Measurements from ENCODE around the gene NOTUM.

NOTUM gene

DNA sequence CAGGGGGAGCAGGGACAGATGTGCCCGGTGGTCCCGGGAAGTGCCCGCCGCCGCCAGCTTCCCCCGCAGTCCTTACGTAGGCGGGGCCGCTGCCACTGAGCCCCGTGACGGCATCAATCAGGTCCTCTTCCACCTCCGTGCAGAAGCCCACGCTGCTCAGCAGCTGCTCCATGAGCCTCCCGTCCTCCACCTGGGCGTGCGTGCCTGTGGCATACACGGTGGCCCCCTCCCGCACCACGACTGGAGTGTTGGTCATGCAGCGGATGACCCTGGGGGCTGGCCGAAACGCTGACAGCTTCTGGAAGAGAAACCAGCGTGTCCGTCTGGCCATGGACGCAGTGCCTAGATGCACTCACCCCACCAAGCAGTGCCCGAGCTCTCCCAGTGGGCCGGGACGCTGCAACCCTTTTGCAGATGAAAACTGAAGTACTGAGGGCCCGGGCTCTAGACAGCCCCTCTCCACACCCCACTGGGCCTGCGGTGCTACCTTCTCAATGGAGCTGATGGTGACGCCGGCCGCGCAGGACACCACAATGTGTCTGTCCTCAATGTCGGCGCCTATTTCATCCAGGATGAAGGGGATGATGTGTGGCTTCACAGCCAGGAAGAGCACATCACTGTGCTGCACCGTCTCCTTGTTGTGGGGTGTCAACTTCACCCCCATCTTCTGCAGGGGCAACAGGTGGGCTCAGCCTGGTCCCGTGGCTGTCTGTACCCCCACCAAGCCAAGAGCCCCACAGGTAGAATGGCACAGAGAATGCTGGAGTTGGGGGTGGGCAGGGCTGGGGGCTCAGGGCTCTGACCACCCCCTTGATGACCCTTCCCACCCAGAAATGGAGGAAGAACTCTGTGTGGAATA, 25.9 kb downstream of the NOTUM start:
- DNase-seq = no peak

DNA sequence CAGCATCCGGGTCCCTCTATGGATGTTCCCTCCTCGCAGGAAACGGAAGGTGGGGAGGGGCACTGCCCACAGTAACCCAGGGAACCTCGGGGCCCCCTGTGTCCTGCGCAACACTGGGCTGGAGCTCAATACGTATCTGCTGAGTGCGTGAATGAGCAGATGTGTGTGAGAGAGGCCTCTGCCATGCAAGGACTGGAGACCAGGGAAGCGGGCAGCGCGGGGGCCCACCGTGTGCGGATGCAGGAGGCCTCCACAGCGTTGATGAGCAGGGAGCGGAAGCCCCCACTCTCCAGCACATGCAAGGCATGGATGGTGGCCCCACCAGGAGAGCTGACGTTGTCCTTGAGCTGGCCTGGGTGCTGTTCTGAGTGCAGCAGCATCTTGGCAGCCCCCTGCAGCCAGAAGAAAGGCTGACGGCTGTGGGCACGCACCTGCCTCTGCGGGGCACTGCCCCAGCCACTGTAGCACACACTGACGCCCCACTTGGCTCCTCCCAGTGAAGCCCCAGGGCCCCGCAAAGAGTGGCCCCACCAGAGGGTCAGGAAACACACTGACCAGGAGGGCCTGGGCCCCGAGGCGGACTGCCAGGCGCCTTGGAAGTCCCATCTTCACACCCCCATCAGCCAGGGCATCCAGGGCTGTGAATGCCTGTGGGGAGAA, 26.8 kb downstream of the NOTUM start:
- DNase-seq = no peak

DNA sequence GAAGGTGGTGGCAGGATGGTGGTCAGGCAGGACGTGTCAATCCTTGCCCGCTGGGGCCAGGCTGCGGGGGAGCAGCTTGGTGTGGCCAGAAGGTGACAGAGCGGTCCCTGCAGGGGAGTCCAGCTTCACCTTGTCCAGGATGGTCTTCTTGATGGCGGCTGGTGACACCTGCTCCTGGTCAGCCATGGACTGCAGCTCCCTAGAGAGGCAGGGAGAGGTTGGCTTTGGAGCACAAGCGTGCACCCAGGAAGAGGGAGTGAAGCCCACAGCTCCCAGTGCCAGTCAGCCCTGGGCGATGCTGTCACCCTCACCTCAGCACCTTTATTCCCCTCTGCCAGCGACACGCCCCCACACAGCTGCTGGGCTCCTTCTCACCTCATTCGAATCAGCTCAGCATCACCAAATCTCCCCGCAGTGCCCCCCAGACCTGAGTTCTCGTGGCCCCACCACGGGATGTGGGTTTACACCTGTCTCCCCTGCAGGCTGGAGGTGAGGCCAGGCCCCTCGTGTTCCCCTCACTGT, 27.7 kb downstream of the NOTUM start:
- DNase-seq = no peak

DNA sequence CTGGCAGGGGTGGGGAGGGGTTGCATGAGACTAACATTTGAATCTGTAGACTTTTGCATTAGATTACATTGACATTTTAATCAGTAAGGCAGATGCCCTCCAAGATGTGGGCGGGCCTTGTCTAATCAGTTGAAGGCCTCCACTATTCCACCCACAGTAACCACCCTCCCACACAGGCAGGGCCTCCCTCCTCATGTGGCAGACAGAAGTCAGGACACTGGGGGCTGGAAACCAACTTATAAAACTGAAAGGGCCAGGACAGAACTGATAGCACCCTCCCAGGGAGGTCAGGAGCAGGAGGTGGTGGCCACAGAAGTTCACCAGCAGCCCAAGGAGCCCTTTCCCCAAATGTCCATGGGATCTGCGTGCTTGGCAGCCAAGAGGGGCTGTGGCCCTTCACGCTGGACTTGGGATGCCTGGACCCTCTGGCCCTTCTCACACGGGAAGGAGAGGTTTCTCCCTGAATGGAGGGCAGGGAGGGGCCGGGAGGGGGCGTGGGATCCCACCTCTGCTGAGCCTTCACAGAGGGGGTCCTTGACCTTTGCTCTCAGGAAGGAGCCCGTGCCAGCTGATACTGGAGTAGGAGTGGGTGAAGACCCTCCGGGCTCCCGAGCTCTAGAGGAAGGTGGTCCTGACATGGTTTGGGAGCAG, 28.5 kb downstream of the NOTUM start:
- no peak for DNase-seq

DNA sequence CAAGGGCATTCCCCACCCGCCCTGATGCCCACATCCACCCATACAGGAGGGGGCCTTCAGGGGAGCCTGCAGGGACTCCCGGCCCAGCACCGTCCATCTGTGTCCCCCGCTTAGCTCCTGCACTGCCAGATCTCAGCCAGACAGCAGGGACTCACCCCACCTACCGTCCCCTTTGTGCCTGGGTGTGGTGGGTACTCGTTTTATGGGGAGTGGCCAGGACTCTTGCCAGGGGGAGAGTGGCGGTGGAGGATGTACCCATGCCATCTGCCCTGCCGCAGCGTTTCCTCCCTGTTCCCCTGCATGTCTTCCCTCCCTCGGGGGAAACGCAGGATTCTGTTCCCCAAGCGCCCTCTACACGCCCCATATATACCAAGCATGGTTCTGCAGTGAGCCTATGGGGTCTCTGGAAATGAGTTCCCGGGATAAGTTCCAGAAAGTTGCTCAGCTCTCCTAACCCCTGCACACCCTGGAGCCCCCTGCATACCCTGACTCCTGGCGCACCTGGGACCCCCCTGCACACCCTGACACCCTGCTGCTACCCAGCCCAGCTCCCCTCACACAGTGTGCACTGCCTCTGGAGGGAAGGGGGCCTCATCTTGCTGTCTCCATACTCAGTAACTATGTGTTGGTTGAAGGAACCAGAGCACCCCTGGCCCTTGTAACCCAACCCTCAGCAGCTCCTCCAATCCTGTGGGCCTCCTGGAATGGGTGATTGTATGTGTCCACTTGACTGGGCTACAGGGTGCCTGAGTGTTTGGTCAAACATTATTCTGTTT, 29.2 kb downstream of the NOTUM start:
- no peak for DNase-seq

DNA sequence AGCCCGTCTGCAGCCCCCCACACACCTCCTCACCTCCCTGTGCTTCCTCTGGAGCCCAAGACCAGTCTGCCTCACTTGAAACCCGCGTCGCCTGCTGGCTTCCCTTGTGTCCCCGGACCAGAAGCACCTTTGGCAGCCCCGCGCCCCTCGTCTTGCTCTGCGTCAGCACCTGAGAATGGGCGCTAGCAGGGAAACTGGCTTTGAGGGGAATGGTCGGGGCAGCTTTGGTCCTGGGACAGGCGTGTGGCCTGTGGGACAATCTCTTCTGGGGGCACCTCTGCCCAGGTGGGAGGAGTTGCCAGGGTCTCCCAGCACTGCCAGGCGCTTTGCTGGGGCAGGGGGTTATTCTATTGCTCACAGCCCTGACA, 29.8 kb downstream of the NOTUM start:
- no peak for DNase-seq

DNA sequence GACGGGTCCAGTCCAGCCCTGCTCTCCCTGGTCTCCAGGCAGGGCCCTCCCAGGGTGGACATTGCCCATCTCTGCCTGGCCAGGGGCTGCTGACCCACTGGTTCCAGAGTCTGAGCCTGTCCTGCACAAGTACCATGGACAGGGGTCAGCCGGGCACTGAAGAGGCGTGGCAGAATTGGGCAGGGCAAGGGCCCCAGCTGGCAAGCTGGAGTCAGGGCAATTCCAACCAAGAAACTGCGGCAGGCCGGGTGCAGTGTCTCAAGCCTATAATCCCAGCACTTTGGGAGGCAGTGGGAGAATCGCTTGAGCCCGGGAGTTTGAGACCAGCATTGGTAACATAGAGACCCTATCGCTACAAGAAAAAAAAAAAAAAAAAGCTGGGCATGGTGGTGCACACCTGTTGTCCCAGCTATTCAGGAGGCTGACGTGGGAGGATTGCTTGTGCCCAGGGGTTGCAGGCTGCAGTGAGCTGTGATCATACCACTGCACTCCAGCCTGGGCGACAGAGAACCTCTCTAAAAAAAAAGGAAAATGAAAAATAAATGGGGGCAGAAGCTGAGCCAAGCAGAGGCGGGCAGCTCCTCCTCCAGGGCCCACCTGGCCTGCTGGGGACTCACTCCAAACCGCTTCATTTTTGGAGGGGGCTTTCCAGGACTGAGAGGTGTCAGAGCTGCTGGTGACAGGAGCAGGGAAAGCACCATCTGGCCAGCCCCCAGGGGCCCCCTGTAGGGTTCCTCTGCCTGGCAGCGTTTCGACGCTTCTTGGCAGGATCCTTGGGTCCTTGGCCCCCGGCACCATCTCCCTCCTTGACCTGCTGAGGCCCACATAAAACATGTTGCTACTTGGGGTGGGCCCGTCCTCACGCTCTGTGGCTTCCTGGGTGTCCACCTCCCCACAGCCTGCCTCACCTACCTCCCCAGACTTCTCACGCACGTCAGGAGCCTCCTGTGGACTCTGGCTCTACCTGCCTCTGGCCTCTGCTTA, 30.6 kb downstream of the NOTUM start:
- no peak for DNase-seq

DNA sequence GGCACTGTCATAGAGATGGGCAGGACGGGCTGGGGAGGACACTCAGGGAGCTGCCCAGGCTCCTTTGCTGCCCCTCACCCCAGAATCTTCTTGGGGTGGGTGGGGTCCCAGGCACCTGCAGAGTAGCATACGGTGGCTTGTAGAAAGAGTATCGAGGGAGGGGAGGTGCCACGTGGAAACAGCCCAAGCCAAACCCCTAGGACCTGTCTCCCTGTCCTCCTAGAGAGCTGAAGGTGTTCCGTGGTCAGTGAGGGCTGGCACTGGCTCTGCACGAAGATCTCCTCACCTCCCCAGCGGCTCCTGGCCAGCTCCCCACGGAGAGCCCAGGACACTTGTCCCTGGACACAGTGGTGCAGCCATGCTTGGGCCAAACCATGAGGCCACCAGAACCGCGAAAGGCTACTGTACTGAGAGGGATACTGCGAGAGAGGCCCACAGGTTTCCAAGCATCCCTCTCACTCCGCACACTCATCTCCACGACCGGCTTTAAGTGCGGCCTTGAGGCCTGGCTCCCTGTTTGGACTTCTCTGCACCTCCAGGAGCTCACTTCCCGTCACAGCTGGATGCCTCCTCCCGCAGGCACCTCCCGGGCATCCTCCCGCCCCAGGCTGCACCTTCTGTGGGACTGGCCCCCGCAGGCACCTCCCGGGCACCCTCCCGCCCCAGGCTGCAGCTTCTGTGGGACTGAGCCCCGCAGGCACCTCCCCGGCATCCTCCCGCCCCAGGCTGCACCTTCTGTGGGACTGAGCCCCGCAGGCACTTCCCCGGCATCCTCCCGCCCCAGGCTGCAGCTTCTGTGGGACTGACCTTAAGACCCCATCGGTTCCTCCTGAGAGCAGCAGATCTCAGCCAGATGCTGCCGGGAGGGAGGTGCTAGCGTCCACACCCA, 31.5 kb downstream of the NOTUM start:
- no peak for DNase-seq

DNA sequence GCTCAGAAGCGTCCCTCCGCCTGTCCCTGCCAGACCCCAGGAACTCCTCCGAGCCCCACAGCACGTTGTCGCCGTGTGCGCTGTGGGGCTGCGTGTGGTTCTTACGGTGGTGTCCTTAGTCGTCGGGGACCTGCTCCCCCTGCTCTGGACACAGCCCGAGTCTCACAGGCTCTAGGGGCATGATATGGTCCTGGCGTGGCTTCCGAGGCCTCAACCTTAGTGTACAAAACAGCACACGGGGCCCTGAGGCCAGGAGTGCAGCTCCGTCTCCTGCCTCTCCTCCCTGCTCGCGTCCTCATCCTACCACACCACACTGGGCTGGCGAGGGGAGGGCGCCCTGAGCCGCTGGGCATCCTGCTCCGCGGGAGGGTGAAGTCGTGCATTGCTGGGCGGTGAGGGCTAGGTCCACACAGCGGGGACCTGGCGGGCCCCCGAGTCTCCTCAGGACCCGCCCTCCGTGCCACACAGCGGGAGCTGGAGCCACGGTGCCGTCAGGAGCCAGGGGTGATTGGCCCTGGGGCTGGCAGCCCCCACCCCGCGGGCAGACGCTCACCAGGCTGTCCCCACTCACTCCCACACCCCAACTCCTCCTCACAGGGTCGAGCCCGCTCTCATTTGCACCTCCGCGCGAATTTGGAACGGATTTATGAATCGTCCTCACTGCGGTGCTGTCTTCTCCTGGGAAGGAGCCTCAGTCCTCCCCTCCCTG, 32.3 kb downstream of the NOTUM start:
- DNase-seq = no peak

DNA sequence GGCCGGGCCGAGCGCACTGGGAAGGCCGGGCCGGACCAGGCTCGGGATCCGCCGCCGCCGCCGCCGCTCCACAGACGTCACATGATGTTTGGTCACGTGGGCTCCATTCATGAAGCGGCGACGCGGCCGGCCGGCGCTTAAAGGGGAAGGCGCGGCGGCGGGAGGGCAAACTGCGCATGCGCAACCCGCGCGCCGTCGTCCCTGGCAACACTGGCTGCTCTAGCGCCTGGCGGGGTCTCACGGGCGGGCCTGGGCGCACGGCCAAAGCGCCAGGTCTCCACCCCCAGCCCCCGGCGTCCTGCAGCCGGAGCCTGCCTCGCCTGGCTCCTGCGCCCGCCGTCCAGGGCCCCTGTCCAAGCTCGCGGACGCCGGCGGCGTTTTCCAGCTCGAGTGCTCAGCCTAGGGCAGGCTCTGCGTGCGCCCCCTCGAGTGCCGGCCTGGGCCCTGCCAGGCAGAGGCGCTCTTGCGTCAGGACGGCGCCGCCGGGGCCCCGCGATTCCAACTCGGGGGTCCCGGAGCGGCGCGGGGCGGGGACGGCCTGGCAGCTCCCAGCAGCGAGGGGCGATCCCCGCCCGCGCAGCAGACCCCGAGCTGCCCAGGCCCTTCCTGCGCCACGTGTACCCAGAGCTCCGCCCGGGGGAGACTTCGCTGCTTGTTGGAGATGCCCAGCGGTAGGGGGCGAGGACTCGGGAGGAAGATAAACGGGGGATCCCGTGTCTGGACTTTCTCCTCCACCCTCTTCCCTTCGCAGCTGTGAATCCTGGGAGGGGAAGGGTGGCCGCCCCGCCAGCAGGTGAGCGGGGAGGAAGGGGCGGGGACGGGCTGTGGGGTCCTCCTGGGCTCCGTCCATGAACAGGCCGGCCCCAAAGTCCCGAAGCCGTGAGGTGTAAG, 33.1 kb downstream of the NOTUM start, which contains the start of gene MAFG:
Gene MAFG (minus strand): TSS at position 83 of the 891 bp plus-strand sequence. CDS start 4,550 bp downstream, outside the sequence.
- peak; percentile 85 for DNase-seq

DNA sequence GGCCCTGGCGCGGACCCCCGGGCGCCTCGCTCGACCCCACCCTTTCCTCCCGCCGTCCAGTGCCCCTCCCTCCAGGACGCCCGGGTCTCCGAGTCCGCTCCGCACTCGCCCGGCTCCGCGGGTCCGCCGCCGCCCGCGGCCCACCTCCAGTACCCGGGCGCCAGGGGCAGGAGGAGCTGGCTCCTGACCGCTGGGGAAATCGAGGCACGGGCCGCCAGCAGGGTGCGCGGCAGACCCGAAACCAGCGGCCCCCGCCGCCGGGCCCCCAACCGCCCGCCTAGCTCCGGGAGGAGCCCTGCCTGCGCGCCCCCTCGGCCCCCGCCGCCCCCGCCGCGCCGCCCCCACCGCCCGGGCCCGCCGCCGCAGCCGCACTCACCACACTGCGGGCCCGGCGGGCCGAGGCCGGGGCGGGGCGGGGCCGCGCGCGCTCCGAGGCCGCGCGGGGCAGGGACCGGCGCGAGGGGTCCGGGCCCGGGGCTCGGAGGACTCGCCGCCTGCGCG, 33.8 kb downstream of the NOTUM start:
- no peak for DNase-seq

DNA sequence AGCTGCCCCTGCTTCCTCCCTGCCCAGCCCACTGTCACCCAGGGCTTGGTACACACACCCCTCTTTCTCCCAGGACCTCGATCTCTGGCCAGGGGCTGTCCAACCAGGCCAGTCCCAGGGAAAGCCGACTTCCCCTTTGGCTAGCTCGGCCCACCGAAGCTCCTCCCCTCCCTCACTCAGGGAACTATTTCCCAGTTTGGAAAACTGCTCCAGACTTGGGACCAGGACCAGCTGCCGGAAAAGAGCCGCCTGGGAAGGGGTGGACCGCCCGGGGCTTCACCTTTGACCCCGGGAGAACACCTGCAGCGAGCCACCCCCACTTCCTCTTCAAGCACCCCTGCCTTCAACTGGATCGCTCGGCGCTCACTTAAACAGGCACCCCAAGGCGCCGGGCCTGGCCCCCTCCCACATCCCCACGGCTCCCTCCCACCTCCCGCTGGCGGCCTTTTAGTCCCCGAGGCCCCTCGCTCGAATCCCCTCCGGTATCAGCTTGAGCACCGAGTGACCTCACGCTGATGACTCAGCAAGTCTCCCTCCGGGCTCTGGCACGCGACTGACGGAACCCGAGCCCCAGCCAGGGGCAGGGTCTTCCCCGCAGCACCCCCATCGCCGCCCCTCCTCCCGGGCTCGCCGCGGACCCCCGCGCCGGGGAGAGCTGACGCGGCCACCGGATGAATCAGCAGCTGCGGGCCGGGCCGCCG, 34.4 kb downstream of the NOTUM start:
- no peak for DNase-seq

DNA sequence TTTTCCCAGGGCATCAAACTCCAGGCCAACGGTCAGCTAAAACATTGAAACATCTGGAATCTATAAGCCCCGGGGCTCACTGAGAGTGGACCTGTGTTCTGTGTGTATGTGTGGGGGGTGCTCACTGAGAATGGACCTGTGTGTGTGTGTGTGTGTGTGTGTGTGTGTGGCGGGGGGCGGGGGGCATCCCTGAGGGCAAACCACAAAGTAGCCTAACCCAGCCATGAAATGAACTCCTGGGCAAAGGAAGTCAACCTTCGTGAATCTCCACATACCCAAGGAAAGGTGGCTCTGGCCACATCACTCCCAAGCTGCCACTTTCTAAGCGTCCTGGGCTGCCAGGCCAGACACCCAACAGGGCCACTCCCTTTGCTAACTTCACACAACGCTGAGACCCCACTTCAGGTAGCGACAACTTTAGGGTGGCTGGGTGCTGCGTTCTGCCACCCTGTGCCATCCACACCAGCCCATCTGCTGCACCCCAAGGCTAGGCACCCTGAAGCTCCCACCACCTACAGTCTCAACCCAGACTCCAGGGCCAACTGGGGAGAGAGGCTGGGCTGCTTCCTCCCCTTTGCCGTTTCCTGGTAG, 35.0 kb downstream of the NOTUM start:
- DNase-seq = no peak

DNA sequence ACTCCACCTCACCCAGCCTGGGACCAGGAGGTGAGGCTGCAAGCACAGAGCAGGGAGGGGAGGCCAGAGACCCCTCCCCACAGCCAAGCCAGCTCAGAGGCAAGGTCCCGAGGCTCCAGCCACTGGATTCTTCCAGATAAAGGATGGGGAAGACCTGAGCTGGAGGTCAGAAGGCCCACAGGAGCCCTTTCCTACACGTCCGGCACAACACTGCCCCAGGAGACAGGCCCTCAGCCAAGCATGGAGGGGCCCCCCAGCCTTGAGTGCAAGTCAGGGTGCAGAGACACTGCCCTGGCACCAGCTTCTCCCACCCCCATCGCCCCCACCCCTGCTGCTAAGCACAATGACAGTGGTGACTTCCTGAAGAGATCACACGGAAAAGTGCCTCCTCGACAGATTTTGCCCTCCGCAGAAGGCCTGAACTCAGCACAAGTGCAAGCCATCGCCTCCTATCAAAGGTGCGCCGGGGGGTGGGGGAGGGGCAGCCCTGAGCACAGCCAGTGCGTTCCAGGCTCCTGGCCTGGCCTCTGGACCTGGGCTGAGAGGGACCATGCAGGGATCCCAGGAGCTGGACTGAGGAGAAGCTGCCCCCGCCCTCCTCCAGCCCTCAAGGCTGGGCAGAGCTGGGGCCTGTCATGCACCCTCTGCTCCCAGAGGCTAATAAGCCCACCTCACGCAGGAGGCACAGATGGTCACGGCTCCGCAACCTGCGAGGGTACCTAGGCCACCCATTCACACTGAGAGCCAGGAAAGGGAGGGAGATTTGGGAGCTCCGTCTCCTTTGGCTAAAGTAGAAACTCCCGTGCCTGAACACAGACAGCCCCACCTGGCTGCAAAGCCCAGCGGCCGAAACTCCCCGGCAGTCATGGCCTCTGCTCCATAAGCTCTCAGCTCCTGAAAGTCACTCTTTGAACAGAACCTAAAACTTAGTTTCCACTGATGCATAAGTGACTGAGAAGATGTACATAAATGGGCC, 36.1 kb downstream of the NOTUM start:
- DNase-seq = no peak

DNA sequence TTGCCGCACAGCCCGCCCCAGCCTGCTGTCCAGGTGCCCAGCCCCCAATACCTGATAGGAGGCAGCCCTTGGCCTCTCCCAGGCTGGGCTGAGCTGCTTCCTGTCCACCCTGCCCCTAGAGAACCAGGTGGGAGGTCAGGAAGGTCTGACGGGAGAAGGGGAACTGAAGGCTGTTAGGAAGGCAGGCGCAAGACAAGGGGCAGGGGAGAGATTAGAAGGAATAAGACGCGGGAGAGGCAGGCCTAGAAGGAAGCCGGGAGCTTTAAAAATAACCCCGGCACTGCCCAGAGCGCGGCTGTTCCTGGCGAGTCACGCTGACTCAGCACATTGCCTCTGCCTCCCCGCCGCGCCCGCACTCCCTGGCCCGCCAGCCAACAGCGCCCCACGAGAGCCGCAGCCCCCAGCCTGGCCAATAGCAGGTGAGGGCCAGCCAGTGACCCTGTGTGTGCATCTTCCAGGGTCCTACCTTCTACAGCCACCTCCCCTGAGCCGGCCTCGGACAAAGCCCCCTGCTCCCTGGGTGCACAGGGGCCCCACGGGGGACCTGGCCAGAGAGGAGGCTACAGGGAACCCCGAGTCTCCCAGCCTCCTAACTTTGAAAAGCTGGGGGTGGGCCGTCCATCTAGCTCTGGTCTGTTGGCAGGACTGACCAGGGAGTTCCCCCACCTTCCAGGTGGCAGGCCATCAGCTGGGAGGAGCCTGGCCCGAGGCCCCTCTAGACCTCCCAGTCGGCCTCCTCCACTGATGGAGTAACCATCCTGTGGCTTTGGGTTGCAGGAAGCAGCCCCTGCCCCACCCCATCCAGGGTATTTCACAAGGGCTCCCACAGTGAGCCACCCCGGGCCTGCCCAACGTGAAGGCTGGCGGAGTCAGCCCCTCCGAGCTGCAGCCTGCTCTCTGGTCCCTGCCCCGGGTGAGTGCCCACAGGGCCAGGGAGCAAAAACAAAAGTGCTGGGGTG, 37.4 kb downstream of the NOTUM start:
- no peak for DNase-seq
